H1 (cell line): ENCODE results near the gene ARSA. TPM values are rescaled to one million over a fixed set of nuclear protein-coding genes. Genes with fewer than 3 reads are reported as not detected.

Experiments
- BACH1 ChIP-seq: IDR thresholded peaks from 2 replicates; pipeline ENCODE4 v1.6.1; 2012; ENCODE audit warnings: low read length, improper control_type of control experiment
- CHD7 ChIP-seq: fragments of 300-600 bp; sonication (generic); IDR thresholded peaks from 2 replicates; pipeline ENCODE4 v1.7.1; 2012; ENCODE audit warnings: low read length, moderate library complexity, mild to moderate bottlenecking, inconsistent platforms; ENCODE audit not compliant: insufficient replicate concordance
- polyA plus RNA-seq, 7 experiments: library from polyadenylated mRNA; depleted of rRNA in 3 of 7; stranded (reverse) in 5 of 7; unstranded in 2 of 7; fragments of >200 nt in 5 of 7; fragments of 200-250 nt in 2 of 7; gene quantifications; 1 replicate in 5 of 7; 2 replicates in 1 of 7; 4 replicates in 1 of 7; pipeline versions ENCODE4 v1.2.1 to v1.2.3, GENCODE V29; 2011 to 2013; ENCODE audit warnings: missing spikeins in 2 of 7, mixed read lengths in 2 of 7
- total RNA-seq: library from RNA; stranded (reverse); fragmentation: NEBNext Ultra II Directional; extraction: Animal tissue kit (Norgen Biotek cat#: 25700); gene quantifications from 2 replicates; pipeline ENCODE4 v1.2.1, GENCODE V29; 2021

Gene ARSA
- total and polyA plus RNA-seq, 2 of the 8 experiments (the other 6 are each of a cell fraction or from before 2014, with no cell fraction given), result 9.8 to 10.1 TPM

GRCh38 chr22:50597097-50597496 is 30.9 kb downstream of the ARSA start (continued):
- no peak for TF ChIP-seq BACH1
- TF ChIP-seq CHD7, result no peak
